SJCRH30 (cell line): Measurements from ENCODE around the gene ACVRL1. TPM values are rescaled to one million over a fixed set of nuclear protein-coding genes. Genes with fewer than 3 reads are reported as not detected.

Experiments
- DNase-seq, 2 experiments: peaks; one replicate each; pipeline ENCODE4 v3.0.0-alpha.2; 2015 to 2020
- H3K27ac ChIP-seq: fragments of 250-450 bp; sonication (Bioruptor Pico); 2 replicates; pipeline ENCODE4 v1.5.1; 2020; ENCODE audit warnings: mild to moderate bottlenecking, moderate library complexity
- H3K27me3 ChIP-seq: fragments of 250-450 bp; sonication (Bioruptor Pico); 2 replicates; pipeline ENCODE4 v1.5.1; 2020; ENCODE audit warnings: mild to moderate bottlenecking, moderate library complexity
- H3K36me3 ChIP-seq: fragments of 250-450 bp; sonication (Bioruptor Pico); 2 replicates; pipeline ENCODE4 v1.5.1; 2020; ENCODE audit warnings: mild to moderate bottlenecking, moderate library complexity
- H3K4me1 ChIP-seq: fragments of 250-450 bp; sonication (Bioruptor Pico); 2 replicates; pipeline ENCODE4 v1.5.1; 2020; ENCODE audit warnings: mild to moderate bottlenecking, moderate library complexity
- H3K4me3 ChIP-seq: fragments of 250-450 bp; sonication (Bioruptor Pico); 2 replicates; pipeline ENCODE4 v1.5.1; 2020; ENCODE audit warnings: mild to moderate bottlenecking, moderate library complexity
- H3K9me3 ChIP-seq: fragments of 250-450 bp; sonication (Bioruptor Pico); replicated peaks from 2 replicates; pipeline ENCODE4 v1.5.1; 2020; ENCODE audit warnings: mild to moderate bottlenecking, moderate library complexity
- total RNA-seq: library from RNA; depleted of rRNA; stranded (reverse); fragments of >200 nt; shearing (Covaris generic); gene quantifications from 2 replicates; pipeline ENCODE4 v1.2.3, GENCODE V29; 2014

The ACVRL1 gene
- total RNA-seq, 1 experiment from 2014 or later, result 0.36 TPM

DNA sequence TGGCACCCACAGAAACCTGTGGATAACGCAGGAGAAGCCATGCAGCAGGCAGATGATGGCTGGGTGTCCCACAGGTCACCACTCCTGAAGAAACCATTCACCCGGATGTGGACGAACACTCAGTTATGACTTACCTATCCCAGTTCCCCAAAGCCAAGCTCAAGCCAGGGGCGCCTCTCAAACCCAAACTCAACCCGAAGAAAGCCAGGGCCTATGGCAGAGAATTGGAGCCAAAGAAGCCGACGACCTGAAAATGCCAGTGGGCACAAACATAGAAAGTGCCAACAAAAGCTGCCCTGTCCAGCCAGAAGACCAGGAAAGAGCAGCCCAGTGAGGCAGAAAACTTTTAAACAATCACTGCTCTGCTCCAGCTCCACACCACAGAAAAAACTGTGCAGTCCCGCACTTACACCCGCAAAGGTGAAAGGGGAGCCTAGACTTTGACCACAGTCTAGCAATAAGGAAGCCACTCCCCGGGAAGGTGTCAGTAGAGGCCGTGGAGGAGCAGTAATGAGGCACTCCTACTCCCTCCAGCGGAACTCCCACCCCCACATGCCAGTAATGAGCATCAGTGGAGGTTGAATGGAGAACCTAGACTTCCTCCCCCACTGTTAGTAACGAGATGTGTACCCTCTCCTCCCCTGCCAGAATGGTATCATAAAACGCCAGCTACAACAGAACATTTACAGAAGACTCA lies 6.0 kb upstream of the ACVRL1 start:
- Histone ChIP-seq H3K4me3 (no peak overlapping the region), H3K9me3 (no peaks in the 10 kb centered on the region), H3K27me3 (peaks cover 8% of the 10 kb centered on the region), H3K4me1 (peaks cover 17% of the 10 kb centered on the region), H3K36me3 (no peaks in the 10 kb centered on the region), H3K27ac (no peak overlapping the region)
- DNase-seq, result no peak

DNA sequence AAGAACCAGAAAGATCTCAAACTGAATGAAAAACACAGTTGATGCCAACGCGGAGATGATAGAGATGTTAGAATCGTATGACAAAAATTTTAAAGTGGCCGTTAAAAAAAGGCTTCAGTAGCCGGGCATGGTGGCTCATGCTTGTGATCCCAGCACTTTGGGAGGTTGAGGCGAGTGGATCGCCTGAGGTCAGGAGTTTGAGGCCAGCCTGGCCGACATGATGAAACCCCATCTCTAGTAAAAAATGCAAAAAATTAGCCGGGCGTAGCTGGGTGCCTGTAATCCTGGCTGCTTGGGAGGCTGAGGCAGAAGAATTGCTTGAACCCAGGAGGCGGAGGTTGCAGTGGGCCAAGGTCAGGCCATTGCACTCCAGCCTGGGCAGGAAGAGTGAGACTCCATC lies 5.4 kb upstream of the ACVRL1 start:
- no peak for DNase-seq
- Histone ChIP-seq H3K4me3 (no peak overlapping the region), H3K27me3 (peaks cover 8% of the 10 kb centered on the region), H3K27ac (no peak overlapping the region), H3K9me3 (no peaks in the 10 kb centered on the region), H3K4me1 (peaks cover 20% of the 10 kb centered on the region), H3K36me3 (no peaks in the 10 kb centered on the region)

DNA sequence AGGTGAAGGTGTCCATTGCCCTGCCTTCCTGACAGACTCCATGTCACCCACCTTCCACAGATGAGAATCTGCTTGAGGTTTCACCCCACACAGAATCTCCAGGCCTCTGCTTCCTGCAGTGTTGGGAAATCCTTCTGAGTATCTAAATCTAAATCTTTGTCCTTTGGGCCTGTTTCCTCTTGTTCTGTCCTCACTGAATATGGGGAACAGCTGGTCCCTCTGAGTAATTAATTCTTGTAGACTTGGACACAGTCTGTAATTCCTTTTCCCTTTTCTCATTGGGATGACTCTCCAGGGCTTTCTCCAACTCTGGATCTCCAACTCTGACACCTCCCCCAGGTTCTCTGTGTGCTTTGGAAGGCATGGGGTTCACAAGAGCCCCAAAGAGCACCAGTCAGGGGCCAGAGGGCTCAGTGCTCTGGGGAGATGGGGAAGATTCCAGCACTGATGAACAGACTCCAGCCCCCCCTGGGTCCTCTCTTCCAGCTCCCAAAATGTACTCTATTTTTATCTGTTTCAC lies 2.3 kb upstream of the ACVRL1 start:
- Histone ChIP-seq H3K36me3 (no peaks in the 10 kb centered on the region), H3K9me3 (no peaks in the 10 kb centered on the region), H3K27ac (peak overlapping the region; percentile 76), H3K27me3 (no peaks in the 10 kb centered on the region), H3K4me1 (peaks cover 20% of the 10 kb centered on the region), H3K4me3 (peak overlapping the region; percentile 13)
- peak in 1 of 2 experiments; percentile 67 for DNase-seq

DNA sequence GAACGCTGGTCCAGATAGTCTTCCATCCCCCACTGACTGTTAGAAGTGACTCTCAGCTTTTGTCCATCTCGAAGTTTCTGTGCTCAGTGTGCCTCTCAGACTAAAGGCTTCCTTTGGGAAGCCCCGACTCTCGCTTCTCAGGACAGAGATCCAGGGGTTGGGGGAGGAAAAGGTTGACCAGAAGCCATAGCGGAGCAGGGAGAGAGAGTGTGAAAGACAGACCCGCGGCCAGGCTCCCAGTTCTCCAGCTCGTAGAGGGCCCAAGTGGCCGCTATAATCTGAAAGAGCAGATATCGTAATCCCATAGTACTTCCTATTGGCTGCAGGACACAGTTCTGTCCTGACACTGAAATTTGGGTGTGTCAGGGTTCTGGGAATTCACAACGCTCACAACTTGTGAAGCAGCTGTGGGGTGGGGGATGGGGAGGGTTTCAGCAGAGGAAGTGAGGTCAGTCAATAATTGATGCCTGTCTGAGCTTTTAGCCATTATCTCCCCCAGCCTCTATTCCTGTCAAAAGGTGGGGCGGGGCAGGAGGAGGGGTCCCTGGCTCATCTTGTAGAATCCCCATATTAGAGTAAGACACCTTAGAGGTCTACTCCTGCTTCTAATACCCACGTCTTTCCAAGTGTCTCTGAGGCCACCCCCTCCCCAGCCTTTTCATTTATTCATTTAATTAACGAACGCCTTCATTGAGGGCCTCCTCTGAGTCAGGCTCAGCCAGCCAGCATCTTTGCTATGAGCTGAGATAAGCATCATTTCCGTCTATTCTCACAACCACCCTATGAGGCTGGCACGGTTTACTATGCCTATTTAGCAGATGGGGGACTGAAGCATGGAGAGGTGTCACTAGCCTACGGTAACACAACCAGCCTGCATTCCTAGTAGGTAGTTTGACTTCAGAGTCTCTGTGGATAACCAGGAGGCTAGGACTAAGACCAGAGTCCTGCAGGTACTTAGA lies 1.6 kb upstream of the ACVRL1 start:
- H3K27ac ChIP-seq, result peak overlapping the region; percentile 76
- H3K27me3 ChIP-seq, result no peaks in the 10 kb centered on the region
- H3K4me3 ChIP-seq, result peak overlapping the region; percentile 13
- peak; percentile 74 to 86 for DNase-seq
- H3K4me1 ChIP-seq, result peaks cover 25% of the 10 kb centered on the region
- H3K36me3 ChIP-seq, result no peaks in the 10 kb centered on the region
- no peaks in the 10 kb centered on the region for H3K9me3 ChIP-seq

DNA sequence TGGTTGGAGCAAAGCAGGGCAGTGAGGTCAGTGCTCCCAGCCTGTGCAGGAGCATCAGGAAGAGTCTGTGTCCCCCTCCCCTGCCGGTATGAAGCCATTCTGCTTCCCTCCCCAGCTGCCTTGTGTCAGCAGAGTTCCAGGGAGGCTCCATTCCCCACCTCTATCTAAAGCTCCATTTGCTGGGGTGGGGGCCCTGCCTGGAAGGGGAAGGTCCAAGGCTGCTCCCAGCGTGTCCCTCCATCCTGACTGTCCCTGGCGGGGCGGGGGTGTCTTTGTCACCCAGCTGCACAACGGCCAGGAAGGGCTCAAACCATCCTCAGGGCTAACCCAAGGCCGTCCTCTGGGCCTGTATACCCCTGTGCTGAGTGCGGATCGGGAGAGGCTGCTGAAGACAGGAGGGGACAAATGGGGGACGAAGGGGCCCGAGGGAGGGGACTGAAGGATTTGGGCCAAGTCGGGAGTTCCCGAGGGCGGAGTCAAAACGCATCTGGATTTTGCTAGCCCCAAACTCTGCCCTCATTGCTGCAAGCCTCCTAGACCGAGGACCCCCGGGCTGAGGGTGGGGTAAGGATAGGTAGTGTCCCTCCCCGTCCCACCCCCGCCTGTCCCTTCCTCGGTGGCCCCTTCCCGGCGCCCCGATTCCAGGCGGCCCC lies 748 bp upstream of the ACVRL1 start:
- no peak overlapping the region for H3K4me3 ChIP-seq
- no peak overlapping the region for H3K27ac ChIP-seq
- no peaks in the 10 kb centered on the region for H3K27me3 ChIP-seq
- no peak for DNase-seq
- peaks cover 33% of the 10 kb centered on the region for H3K4me1 ChIP-seq
- H3K36me3 ChIP-seq, result no peaks in the 10 kb centered on the region
- no peaks in the 10 kb centered on the region for H3K9me3 ChIP-seq

DNA sequence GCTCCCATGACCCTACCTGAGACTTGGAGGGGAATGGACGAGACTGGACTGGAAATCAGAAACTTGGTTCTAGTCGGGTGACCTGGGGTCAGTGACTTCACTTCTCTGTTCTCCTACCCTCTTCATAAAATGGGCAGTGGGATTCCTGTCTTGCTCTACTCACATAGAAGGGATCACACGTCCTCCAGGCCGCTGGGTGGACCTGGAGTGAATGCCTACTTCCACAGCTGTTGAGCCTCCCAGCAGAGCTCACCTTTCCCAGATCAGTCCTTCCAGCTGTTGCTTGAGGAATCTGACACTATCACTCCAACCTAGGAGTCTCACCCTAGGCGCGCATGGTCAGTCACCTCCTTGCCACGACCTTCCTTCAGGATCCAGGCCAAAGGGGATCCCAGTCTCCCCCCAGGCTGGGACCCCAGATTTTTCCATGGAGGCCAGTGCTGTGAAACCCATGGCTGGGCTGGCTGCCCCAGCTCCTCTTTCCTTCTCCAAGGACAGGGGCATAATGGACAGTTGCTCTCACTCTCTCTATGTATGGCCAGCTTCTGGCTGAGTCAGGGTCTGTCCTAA lies 637 bp downstream of the ACVRL1 start:
- no peak for DNase-seq
- Histone ChIP-seq H3K36me3 (no peaks in the 10 kb centered on the region), H3K27me3 (no peaks in the 10 kb centered on the region), H3K9me3 (no peaks in the 10 kb centered on the region), H3K27ac (no peak overlapping the region), H3K4me1 (peaks cover 45% of the 10 kb centered on the region), H3K4me3 (no peak overlapping the region)

DNA sequence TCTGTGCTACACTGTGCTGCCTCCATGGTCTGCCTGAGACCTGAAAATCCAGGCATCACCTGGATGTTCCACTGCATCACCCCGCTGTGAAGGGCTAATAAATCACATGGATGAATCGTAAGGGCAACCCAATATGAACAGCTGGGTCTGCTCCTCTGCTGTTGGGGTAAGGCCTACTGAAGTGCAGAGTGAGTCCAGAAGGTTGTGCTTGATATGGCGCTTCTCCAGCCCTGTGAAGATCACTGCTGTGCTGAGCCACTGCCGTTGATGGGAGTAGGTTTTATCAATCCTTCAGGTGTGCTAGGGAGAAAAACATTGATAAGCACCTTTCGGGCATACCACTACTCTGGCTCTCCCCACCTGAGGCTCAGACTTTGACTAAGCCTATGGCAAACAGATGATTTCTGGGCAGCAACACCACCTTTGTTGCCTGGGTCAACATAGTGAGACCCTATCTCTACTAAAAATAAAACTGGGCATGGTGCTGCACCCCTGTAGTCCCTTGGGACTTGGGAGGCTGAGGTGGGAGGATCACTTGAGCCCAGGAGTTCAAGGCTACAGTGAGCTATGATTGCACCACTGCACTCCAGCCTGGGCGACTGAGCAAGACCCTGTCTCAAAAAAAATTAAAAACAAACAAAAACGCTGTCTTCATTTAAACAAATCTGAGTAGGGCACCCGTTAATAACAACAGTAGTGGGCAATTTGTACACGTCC lies 1.7 kb downstream of the ACVRL1 start:
- peaks cover 45% of the 10 kb centered on the region for H3K4me1 ChIP-seq
- no peak overlapping the region for H3K4me3 ChIP-seq
- H3K27me3 ChIP-seq, result no peaks in the 10 kb centered on the region
- no peak for DNase-seq
- no peaks in the 10 kb centered on the region for H3K36me3 ChIP-seq
- no peak overlapping the region for H3K27ac ChIP-seq
- H3K9me3 ChIP-seq, result no peaks in the 10 kb centered on the region

DNA sequence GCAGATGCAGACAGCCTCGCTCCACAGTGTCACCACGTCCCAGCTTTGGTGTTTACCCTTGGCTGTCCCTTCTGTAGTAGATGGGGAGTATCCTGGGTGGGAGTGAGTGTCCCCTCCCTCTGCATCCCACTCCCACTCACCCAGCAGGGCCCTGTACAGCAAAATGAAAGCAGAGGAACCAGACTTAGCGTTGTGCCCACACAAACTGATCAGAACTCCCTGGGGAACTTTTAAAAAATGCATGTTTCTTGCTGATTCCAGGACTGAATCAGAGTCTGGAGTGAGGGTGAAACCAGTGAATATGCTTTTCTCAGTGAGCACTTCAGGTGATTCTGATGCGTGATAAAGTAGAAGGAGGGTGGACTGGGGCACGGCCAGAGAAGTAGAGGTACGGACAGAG lies 2.9 kb downstream of the ACVRL1 start:
- no peaks in the 10 kb centered on the region for H3K9me3 ChIP-seq
- DNase-seq, result no peak
- H3K27ac ChIP-seq, result no peak overlapping the region
- no peaks in the 10 kb centered on the region for H3K27me3 ChIP-seq
- no peak overlapping the region for H3K4me3 ChIP-seq
- peaks cover 39% of the 10 kb centered on the region for H3K4me1 ChIP-seq
- no peaks in the 10 kb centered on the region for H3K36me3 ChIP-seq

DNA sequence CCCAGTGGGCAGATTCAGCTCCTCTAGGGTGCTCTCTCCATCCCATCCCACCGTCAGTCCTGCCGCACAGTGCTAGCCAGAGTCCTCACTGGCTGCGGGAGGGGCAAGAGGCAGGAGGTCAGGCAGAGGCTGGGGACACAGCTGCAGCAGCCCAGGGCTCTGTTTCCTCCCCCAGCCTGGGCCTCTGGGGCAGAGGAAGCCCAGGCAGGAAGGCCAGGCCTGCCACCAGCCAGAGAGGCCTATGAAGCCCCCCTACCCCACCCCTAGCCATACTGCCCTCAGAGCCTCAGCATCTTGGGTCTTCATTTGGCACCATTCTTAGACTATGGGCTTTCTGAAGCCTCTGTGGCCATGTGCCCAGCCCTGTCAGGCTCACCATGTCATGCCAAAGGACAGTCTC lies 3.4 kb downstream of the ACVRL1 start:
- Histone ChIP-seq H3K36me3 (no peaks in the 10 kb centered on the region), H3K4me3 (no peak overlapping the region), H3K27me3 (no peaks in the 10 kb centered on the region), H3K27ac (no peak overlapping the region), H3K9me3 (no peaks in the 10 kb centered on the region), H3K4me1 (peaks cover 34% of the 10 kb centered on the region)
- DNase-seq, result peak in 1 of 2 experiments; percentile 48

DNA sequence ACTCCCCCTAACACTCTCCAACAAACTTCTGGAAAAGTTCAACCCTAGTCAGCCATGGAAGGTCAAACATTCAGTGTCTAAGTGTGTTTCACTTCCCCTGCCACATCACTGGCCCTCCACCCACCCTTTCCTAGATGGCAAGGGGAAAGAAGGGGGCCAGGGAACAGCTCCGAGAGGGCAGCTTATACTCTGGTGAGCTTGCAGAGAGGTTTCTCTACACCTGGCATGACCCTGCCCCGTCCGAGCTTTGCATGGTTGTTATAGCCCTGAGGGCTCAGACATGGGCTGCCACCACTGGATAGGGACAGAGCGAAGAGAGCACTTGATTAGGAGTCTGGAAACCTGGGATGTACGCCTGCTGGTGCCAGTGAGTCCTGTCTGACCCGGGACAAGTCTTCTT lies 4.0 kb downstream of the ACVRL1 start:
- Histone ChIP-seq H3K27ac (no peak overlapping the region), H3K9me3 (no peaks in the 10 kb centered on the region), H3K4me3 (no peak overlapping the region), H3K27me3 (no peaks in the 10 kb centered on the region), H3K4me1 (peaks cover 28% of the 10 kb centered on the region), H3K36me3 (no peaks in the 10 kb centered on the region)
- no peak for DNase-seq

DNA sequence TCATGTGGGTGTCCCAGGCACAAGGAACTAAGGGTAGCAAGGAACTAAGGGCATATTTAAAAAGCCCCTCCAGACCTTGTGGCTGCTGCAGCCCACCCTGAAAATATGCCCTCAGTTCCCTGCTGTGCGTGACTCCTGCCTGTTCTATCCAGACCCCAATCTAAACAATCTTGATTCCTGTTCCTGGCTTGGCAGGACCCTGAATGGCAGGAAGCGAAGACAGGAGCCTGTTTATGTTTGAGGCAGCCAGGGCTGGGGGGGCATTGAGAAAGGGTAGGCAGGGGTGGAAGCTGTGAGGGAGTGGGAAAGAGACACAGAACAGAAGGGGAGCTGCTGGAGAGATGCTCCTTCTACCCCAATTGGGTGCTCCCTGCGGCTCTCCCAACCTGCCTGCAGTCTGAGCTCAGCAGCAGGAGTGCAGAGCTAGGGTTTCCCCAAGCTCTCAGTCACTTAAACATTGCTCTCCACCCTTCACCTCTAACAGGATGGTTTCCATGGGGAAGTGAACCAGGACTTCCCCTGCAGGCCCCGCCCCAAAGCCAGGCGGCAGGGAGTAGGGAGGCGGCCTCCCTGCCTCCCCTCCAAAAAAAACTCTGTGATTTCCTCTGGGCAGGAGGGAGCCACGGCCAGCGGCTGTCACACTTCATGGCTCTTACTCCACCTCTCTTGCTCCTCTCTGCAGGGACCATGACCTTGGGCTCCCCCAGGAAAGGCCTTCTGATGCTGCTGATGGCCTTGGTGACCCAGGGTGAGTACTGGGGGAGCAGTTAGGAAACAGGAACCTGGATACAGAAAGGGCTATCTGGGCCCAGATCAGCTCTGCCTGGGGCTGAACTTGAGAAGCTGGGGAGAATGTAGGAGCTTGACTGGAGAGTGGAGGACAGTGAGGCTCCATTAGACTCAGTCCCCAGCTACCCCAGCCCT lies 4.7 kb downstream of the ACVRL1 start:
- H3K4me3 ChIP-seq, result no peak overlapping the region
- peaks cover 26% of the 10 kb centered on the region for H3K4me1 ChIP-seq
- DNase-seq, result peak in 1 of 2 experiments; percentile 45
- no peaks in the 10 kb centered on the region for H3K9me3 ChIP-seq
- H3K27me3 ChIP-seq, result no peaks in the 10 kb centered on the region
- no peaks in the 10 kb centered on the region for H3K36me3 ChIP-seq
- no peak overlapping the region for H3K27ac ChIP-seq

DNA sequence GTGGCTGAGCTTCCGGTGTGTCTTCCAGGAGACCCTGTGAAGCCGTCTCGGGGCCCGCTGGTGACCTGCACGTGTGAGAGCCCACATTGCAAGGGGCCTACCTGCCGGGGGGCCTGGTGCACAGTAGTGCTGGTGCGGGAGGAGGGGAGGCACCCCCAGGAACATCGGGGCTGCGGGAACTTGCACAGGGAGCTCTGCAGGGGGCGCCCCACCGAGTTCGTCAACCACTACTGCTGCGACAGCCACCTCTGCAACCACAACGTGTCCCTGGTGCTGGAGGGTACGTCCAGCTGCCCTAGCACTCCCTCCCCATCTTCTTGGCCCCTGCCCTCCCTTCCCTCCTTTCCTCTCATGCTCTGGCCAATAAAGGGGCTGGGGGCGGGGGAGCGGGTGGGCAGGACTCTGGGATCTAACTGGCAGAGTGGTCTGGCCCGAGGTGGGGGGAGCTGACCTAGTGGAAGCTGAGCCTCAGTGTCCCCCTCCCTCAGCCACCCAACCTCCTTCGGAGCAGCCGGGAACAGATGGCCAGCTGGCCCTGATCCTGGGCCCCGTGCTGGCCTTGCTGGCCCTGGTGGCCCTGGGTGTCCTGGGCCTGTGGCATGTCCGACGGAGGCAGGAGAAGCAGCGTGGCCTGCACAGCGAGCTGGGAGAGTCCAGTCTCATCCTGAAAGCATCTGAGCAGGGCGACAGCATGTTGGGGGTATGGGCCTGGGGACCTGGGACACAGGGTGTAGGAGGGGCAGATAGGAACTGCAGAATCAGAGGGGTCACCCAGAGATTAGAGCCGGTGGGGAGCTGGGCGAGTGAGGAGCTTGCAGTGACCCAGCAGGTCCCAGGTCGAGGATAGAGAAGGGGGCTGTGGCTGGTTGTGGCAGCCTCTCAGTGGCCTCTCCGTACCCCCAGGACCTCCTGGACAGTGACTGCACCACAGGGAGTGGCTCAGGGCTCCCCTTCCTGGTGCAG lies 6.0 kb downstream of the ACVRL1 start:
- peaks cover 39% of the 10 kb centered on the region for H3K4me1 ChIP-seq

More for the DNA sequence above, 6.0 kb downstream of the ACVRL1 start:
- no peaks in the 10 kb centered on the region for H3K36me3 ChIP-seq
- H3K27ac ChIP-seq, result no peak overlapping the region
- H3K9me3 ChIP-seq, result no peaks in the 10 kb centered on the region
- DNase-seq, result no peak
- H3K4me3 ChIP-seq, result no peak overlapping the region
- H3K27me3 ChIP-seq, result no peaks in the 10 kb centered on the region
